Transverse colon (tissue), 4 donors: ENCODE results near the gene PIK3C2A. TPM values are rescaled to one million over a fixed set of nuclear protein-coding genes. Genes with fewer than 3 reads are reported as not detected.

Experiments used
- DNase-seq: peaks from one replicate; pipeline ENCODE4 v3.0.0-alpha.2; 2019
- H3K27ac ChIP-seq, 4 donors: fragments of 200-600 bp; sonication (generic); 2 replicates each; pipeline ENCODE4 v1.5.1; 2016 to 2018; ENCODE audit warnings: inconsistent platforms in 4 of 4
- H3K27me3 ChIP-seq: fragments of 200-600 bp; sonication (generic); 2 replicates; pipeline ENCODE4 v1.5.1; 2017; ENCODE audit warnings: inconsistent platforms
- H3K36me3 ChIP-seq, 4 donors: fragments of 200-600 bp; sonication (generic); 2 replicates each; pipeline ENCODE4 v1.5.1; 2017 to 2019; ENCODE audit warnings: inconsistent platforms in 4 of 4
- H3K4me1 ChIP-seq, 4 donors: fragments of 200-600 bp; sonication (generic); 2 replicates each; pipeline ENCODE4 v1.5.1; 2017 to 2020; ENCODE audit warnings: inconsistent platforms in 4 of 4
- H3K4me3 ChIP-seq, 4 donors: fragments of 200-600 bp; sonication (generic); 1 replicate in 1 of 4; 2 replicates in 3 of 4; pipeline versions ENCODE4 v1.5.1 to v1.6.1; 2017 to 2019; ENCODE audit warnings: inconsistent platforms in 4 of 4
- H3K9me3 ChIP-seq, 2 donors: fragments of 200-600 bp; sonication (generic); 2 replicates each; pipeline ENCODE4 v1.5.1; 2017 to 2019; ENCODE audit warnings: inconsistent platforms in 2 of 2
- CTCF ChIP-seq, 5 experiments: fragments of 200-600 bp in 3 of 5; fragments of 450-650 bp in 2 of 5; sonication (generic) in 3 of 5; IDR thresholded peaks; 1 replicate in 2 of 5; 2 replicates in 3 of 5; pipeline ENCODE4 v1.5.1; 2016 to 2017; ENCODE audit warnings: antibody characterized with exemption in 5 of 5, inconsistent platforms in 3 of 5, mild to moderate bottlenecking in 2 of 5, moderate library complexity in 1 of 5
- EP300 ChIP-seq: sonication (generic); formaldehyde crosslinking; IDR thresholded peaks from one replicate; pipeline ENCODE4 v1.6.1; 2017; ENCODE audit warnings: antibody characterized with exemption, low read depth
- POLR2A ChIP-seq: fragments of 450-650 bp; IDR thresholded peaks from one replicate; pipeline ENCODE4 v1.6.1; 2016; ENCODE audit warnings: antibody characterized with exemption, mild to moderate bottlenecking, moderate library complexity
- POLR2AphosphoS5 ChIP-seq, 3 donors: sonication (generic); formaldehyde crosslinking; IDR thresholded peaks; one replicate each; pipeline ENCODE4 v1.6.1; 2016; ENCODE audit warnings: antibody characterized with exemption in 3 of 3
- WGBS, 2 donors: methylation state at CpG; one replicate each; pipeline ENCODE4 v1.1.5; 2018; ENCODE audit warnings: low coverage in 1 of 2; 5-methylcytosine and 5-hydroxymethylcytosine counted together
- in situ Hi-C, 4 donors: fragments of 200-750 bp; cut with MboI; loops; one replicate each; pipeline versions ENCODE4 v1.15.0 to v1.15.1; 2017; ENCODE audit warnings: low sequenced_read_pairs in 3 of 4, low pct_ligation_motif_present in 1 of 4, low pct_unique_long_range_greater_than_20kb in 1 of 4
- intact Hi-C: fragments of 100-400 bp; cut with DNase I; formaldehyde crosslinking; loops from one replicate; pipeline ENCODE4 v1.15.1; 2023; ENCODE audit warnings: low total_unique reads
- total RNA-seq, 4 donors: library from RNA; depleted of rRNA; stranded (reverse); fragments of >200 nt; gene quantifications; one replicate each; pipeline ENCODE4 v1.1.0, GENCODE V29; 2016

The PIK3C2A gene
- total RNA-seq, 4 donors from 2014 or later, result 16.1 to 225 (median 47.8) TPM

- 4 to 14% methylated on average over 8 to 26 of the region's 26 CpGs for WGBS, 2 donors
- H3K4me3 ChIP-seq, result peak overlapping the region; percentile 72 to 90 (median 86)
- peaks cover 0 to 32% (median 26%) of the 10 kb centered on the region in 4 donors for H3K4me1 ChIP-seq
- in situ Hi-C loops (no loop called here), intact Hi-C loops (no loop called here)
- peak; percentile 62 for DNase-seq
- TF ChIP-seq CTCF (IDR thresholded peaks at IDR 0.05) (no peak), POLR2AphosphoS5 (IDR thresholded peaks at IDR 0.05) (peak in 1 of 3 donors; percentile 20), POLR2A (no peak), EP300 (no peak)
- H3K36me3 ChIP-seq, result no peaks in the 10 kb centered on the region
- peak overlapping the region; percentile 94 to 96 (median 95) for H3K27ac ChIP-seq
- no peaks in the 10 kb centered on the region for H3K27me3 ChIP-seq
- H3K9me3 ChIP-seq, result no peaks in the 10 kb centered on the region
These were observed 642 bp upstream of the PIK3C2A start for GRCh38 chr11:17208257-17208999.

GRCh38 chr11:17206463-17206862 lies 1.3 kb downstream of the PIK3C2A start:
- Histone ChIP-seq H3K9me3 (no peaks in the 10 kb centered on the region), H3K27me3 (no peaks in the 10 kb centered on the region), H3K4me1 (peaks cover 0 to 32% (median 26%) of the 10 kb centered on the region in 4 donors), H3K4me3 (peak overlapping the region in 3 of 4 donors; percentile 72 to 90 (median 87)), H3K36me3 (no peaks in the 10 kb centered on the region), H3K27ac (peak overlapping the region; percentile 94 to 96 (median 95))
- WGBS, 2 donors, result 53 to 57% methylated on average over 2 of the region's 2 CpGs
- intact Hi-C loops, result no loop called here
- in situ Hi-C loops, result no loop called here
- DNase-seq, result no peak
- TF ChIP-seq CTCF (IDR thresholded peaks at IDR 0.05) (no peak), EP300 (no peak), POLR2AphosphoS5 (IDR thresholded peaks at IDR 0.05) (no peak), POLR2A (no peak)

DNA sequence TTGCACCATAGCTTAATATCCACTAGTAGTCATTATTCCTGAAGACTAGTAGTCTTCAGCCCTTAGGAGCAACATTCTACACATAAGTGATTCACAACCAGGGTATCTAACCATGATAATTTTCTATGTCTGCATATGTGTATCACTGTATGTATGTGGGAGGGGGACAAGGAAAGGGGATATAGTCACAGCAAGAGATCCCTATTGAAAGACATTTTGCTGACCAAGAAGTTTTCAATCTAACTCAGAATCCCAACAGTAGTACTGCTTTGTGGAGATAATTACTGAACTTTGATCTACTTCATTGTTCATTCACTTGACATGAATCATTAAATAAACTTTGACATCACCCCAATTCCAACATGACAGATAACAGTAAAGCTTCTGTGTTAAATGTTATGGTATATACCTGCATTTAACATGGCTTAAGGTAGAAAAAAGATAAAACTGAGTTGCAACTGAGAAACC lies 10.3 kb downstream of the PIK3C2A start:
- H3K9me3 ChIP-seq, result no peaks in the 10 kb centered on the region
- H3K27ac ChIP-seq, result no peak overlapping the region
- no peaks in the 10 kb centered on the region for H3K27me3 ChIP-seq
- intact Hi-C loops (no loop called here), in situ Hi-C loops (no loop called here)
- no peak overlapping the region for H3K4me3 ChIP-seq
- peaks cover 0 to 4% (median 0%) of the 10 kb centered on the region in 4 donors for H3K4me1 ChIP-seq
- no peak for DNase-seq
- TF ChIP-seq CTCF (IDR thresholded peaks at IDR 0.05) (no peak), POLR2A (no peak), EP300 (no peak), POLR2AphosphoS5 (IDR thresholded peaks at IDR 0.05) (no peak)
- peaks cover 0 to 14% (median 2%) of the 10 kb centered on the region in 4 donors for H3K36me3 ChIP-seq

DNA sequence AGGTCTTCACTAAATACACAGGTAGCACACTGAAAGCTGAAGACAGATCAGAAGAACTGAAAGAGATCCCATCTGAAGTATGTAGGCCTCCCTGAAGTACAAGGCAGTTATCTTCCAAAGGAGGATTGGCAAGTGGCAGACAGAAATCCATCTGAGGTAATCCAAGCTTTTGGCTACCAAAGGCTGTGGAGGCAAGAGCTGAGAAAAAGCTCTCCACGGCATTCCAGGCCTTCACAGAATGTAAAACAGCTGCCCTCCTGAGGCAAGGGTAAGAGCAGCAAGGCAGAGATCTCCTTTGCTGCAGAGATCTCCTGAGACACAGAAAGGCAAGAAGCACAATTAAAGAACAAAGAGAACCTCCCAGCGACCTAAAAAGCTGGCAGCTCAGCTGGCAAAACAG lies 19.1 kb downstream of the PIK3C2A start:
- WGBS, 2 donors, result 80 to 84% methylated on average over 2 of the region's 2 CpGs
- peaks cover 0 to 6% (median 0%) of the 10 kb centered on the region in 4 donors for H3K36me3 ChIP-seq
- peaks cover 0 to 5% (median 0%) of the 10 kb centered on the region in 4 donors for H3K4me1 ChIP-seq
- intact Hi-C loops, result no loop called here
- no peaks in the 10 kb centered on the region for H3K27me3 ChIP-seq
- H3K9me3 ChIP-seq, result no peaks in the 10 kb centered on the region
- DNase-seq, result no peak
- TF ChIP-seq POLR2AphosphoS5 (IDR thresholded peaks at IDR 0.05) (no peak), EP300 (no peak), POLR2A (no peak), CTCF (IDR thresholded peaks at IDR 0.05) (no peak)
- H3K4me3 ChIP-seq, result no peak overlapping the region
- H3K27ac ChIP-seq, result no peak overlapping the region
- in situ Hi-C loops, result no loop called here
